Measurements from ENCODE around the gene CSGALNACT2. TPM values are rescaled to one million over a fixed set of nuclear protein-coding genes. Genes with fewer than 3 reads are reported as not detected.

The CSGALNACT2 gene
- total and polyA plus RNA-seq, 2 experiments from 2014 or later: 17.4 to 27.8 TPM

DNA sequence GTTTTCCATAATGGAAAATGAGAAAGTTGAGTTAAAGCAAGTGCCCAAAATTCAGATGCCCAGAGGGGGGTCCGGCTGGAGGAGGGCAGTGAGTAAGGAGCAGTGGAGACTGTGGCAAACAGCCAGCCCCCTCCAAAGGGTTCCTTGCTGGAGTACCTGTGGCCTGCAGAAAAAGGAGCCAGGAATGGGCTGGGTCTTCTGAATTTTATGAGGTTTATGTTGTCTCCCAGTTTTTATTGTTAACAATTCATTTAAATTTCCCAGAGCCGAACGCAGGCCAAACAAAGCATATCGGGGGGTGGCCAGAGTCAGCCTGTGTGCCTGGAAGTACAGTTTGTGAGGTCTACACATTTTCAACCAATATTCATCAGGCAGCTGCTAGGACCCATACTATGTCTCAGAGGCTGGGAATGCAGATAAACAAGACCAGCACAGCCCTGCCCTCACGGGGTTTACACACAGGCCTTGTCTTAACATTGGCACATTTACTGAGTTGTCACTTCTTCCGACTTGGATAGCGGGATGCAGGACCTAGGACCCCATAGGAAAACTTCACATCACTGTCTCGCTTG, 12.9 kb upstream of the CSGALNACT2 start:
- Histone ChIP-seq H3K9me3 (ENCODE audit: low read depth) (no peaks in the 10 kb centered on the region), H3K79me2 (ENCODE audit: insufficient read depth) (no peaks in the 10 kb centered on the region), H3K27me3 (replicated peaks; ENCODE audit: insufficient read depth) (no peaks in the 10 kb centered on the region; the same call in 1 of the 2 replicates), H3K36me3 (ENCODE audit: low read depth) (no peaks in the 10 kb centered on the region), H2AFZ (no peak overlapping the region), H3K9ac (no peak overlapping the region), H3K4me2 (ENCODE audit: unreplicated experiment) (no peak overlapping the region), H3K9me2 (ENCODE audit: insufficient read depth) (no peaks in the 10 kb centered on the region), H3K4me1 (ENCODE audit: insufficient read depth) (peaks cover 16% of the 10 kb centered on the region), H3K27ac (no peak overlapping the region), H3K4me3 (no peak overlapping the region), H3F3A (ENCODE audit: insufficient read depth) (peaks cover 9% of the 10 kb centered on the region), H4K20me1 (ENCODE audit: insufficient read depth) (no peaks in the 10 kb centered on the region)
- TF ChIP-seq EZH2phosphoT487 (IDR thresholded peaks at IDR 0.05; ENCODE audit: insufficient read depth, low read depth): no peak
- TF ChIP-seq EZH2 (IDR thresholded peaks at IDR 0.05; ENCODE audit: insufficient read depth, poor library complexity, severe bottlenecking): no peak
- no peak for DNase-seq
- 84% methylated on average over 8 of the region's 8 CpGs for WGBS, 2 experiments (ENCODE audit: low coverage in 1 of 2, low lambda C conversion rate in 2 of 2, missing lambda C conversion rate in 2 of 2)
- in situ Hi-C loops (cut with MboI): no loop called here

DNA sequence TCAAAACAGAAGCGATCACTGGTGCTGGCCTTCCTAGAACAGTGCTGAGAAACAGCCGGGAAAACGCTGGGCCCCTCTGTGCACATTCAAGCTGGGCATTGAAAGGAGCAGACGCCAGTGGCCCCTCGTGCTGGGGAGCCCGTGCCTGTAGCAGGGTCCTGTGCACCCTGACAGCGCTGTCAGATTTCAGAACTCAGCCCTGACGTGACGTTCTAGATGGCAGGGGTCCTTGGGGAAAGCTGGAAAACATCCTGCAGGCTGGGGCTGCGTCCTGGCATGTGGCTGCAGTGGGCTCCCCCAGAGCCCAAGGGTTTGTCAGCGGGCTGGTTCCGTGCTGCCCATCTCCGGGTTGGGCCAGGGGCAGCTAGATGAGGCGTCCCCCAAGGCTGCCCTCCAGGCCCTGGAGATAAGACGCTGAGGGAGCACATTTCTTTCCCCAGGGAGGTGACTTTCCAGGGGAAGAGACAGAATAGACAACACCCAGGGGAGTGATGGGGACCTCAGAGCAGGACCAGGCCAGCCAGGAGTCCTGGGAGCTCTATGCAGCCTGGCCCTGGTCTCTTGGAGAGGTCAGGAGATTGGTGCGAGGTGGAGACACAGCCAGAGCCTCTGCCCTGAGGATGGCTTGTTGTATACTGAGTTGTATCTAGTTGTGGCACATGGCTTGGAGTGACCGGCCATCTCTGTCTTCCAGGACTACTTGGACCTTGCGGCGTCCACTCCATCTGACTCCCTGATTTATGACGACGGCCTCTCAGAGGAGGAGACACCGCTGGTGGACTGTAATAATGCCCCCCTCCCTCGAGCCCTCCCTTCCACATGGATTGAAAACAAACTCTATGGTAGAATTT, 12.1 kb upstream of the CSGALNACT2 start:
- Histone ChIP-seq H4K20me1 (ENCODE audit: insufficient read depth) (no peaks in the 10 kb centered on the region), H3K36me3 (ENCODE audit: low read depth) (no peaks in the 10 kb centered on the region), H3K4me1 (ENCODE audit: insufficient read depth) (peaks cover 16% of the 10 kb centered on the region), H3F3A (ENCODE audit: insufficient read depth) (peaks cover 11% of the 10 kb centered on the region), H3K79me2 (ENCODE audit: insufficient read depth) (no peaks in the 10 kb centered on the region), H3K9ac (no peak overlapping the region), H3K9me2 (ENCODE audit: insufficient read depth) (no peaks in the 10 kb centered on the region), H3K4me2 (ENCODE audit: unreplicated experiment) (no peak overlapping the region), H3K9me3 (ENCODE audit: low read depth) (no peaks in the 10 kb centered on the region), H3K27ac (no peak overlapping the region), H2AFZ (no peak overlapping the region), H3K4me3 (no peak overlapping the region), H3K27me3 (replicated peaks; ENCODE audit: insufficient read depth) (no peaks in the 10 kb centered on the region; the same call in 1 of the 2 replicates)
- in situ Hi-C loops (cut with MboI): no loop called here
- 87% methylated on average over 23 of the region's 23 CpGs for WGBS, 2 experiments (ENCODE audit: low coverage in 1 of 2, low lambda C conversion rate in 2 of 2, missing lambda C conversion rate in 2 of 2)
- DNase-seq: no peak
- no peak for TF ChIP-seq EZH2 (IDR thresholded peaks at IDR 0.05; ENCODE audit: insufficient read depth, poor library complexity, severe bottlenecking)
- TF ChIP-seq EZH2phosphoT487 (IDR thresholded peaks at IDR 0.05; ENCODE audit: insufficient read depth, low read depth): no peak

DNA sequence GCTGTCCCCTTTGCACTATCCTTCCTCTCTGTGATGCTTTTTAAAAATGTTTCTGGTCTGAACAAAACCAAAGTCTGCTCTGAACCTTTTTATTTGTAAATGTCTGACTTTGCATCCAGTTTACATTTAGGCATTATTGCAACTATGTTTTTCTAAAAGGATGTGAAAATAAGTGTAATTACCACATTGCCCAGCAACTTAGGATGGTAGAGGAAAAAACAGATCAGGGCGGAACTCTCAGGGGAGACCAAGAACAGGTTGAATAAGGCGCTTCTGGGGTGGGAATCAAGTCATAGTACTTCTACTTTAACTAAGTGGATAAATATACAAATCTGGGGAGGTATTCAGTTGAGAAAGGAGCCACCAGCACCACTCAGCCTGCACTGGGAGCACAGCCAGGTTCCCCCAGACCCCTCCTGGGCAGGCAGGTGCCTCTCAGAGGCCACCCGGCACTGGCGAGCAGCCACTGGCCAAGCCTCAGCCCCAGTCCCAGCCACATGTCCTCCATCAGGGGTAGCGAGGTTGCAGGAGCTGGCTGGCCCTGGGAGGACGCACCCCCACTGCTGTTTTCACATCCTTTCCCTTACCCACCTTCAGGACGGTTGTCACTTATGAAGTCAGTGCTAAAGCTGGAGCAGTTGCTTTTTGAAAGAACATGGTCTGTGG, 11.4 kb upstream of the CSGALNACT2 start:
- Histone ChIP-seq H3K36me3 (ENCODE audit: low read depth) (no peaks in the 10 kb centered on the region), H3K4me3 (no peak overlapping the region), H3K9ac (no peak overlapping the region), H2AFZ (no peak overlapping the region), H3K9me3 (ENCODE audit: low read depth) (no peaks in the 10 kb centered on the region), H3K9me2 (ENCODE audit: insufficient read depth) (no peaks in the 10 kb centered on the region), H3K27ac (no peak overlapping the region), H3K4me2 (ENCODE audit: unreplicated experiment) (no peak overlapping the region), H3K79me2 (ENCODE audit: insufficient read depth) (no peaks in the 10 kb centered on the region), H3K4me1 (ENCODE audit: insufficient read depth) (peaks cover 16% of the 10 kb centered on the region), H3F3A (ENCODE audit: insufficient read depth) (peaks cover 11% of the 10 kb centered on the region), H4K20me1 (ENCODE audit: insufficient read depth) (no peaks in the 10 kb centered on the region), H3K27me3 (replicated peaks; ENCODE audit: insufficient read depth) (no peaks in the 10 kb centered on the region; the same call in 1 of the 2 replicates)
- DNase-seq: no peak
- in situ Hi-C loops (cut with MboI): no loop called here
- 65 to 68% methylated on average over 7 of the region's 7 CpGs for WGBS, 2 experiments (ENCODE audit: low coverage in 1 of 2, low lambda C conversion rate in 2 of 2, missing lambda C conversion rate in 2 of 2)
- TF ChIP-seq EZH2 (IDR thresholded peaks at IDR 0.05; ENCODE audit: insufficient read depth, poor library complexity, severe bottlenecking): no peak
- no peak for TF ChIP-seq EZH2phosphoT487 (IDR thresholded peaks at IDR 0.05; ENCODE audit: insufficient read depth, low read depth)

DNA sequence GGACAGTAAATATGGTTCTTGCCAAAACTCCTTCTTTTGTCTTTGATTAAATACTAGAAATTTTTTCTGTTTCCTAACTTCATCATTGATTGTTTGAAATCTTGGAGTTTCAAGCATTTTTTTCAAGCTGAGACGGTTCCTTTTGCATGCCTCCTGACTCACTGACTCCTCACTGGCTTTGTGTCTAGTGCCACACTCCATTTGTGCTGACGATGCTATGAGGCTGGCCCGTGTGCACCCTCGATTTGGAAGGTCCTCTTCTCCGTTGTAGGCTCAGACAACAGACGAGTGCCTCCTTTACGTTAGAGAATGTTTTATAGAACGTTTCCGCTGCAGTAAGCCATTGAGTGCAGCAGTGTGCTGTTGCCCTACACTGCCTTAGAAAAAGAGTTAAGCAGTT, 10.8 kb upstream of the CSGALNACT2 start:
- no peaks in the 10 kb centered on the region for H3K79me2 ChIP-seq (ENCODE audit: insufficient read depth)
- H3K4me2 ChIP-seq (ENCODE audit: unreplicated experiment): no peak overlapping the region
- H3K9ac ChIP-seq: no peak overlapping the region
- TF ChIP-seq EZH2phosphoT487 (IDR thresholded peaks at IDR 0.05; ENCODE audit: insufficient read depth, low read depth): no peak
- no peak for TF ChIP-seq EZH2 (IDR thresholded peaks at IDR 0.05; ENCODE audit: insufficient read depth, poor library complexity, severe bottlenecking)
- H3K36me3 ChIP-seq (ENCODE audit: low read depth): no peaks in the 10 kb centered on the region
- H3K27me3 ChIP-seq (replicated peaks; ENCODE audit: insufficient read depth): no peaks in the 10 kb centered on the region; the same call in 1 of the 2 replicates
- H3K9me3 ChIP-seq (ENCODE audit: low read depth): no peaks in the 10 kb centered on the region
- peak; percentile 72 for DNase-seq
- H3K4me1 ChIP-seq (ENCODE audit: insufficient read depth): peaks cover 16% of the 10 kb centered on the region
- H3F3A ChIP-seq (ENCODE audit: insufficient read depth): peaks cover 11% of the 10 kb centered on the region
- H3K27ac ChIP-seq: no peak overlapping the region
- in situ Hi-C loops (cut with MboI): no loop called here
- no peak overlapping the region for H3K4me3 ChIP-seq
- WGBS, 2 experiments (ENCODE audit: low coverage in 1 of 2, low lambda C conversion rate in 2 of 2, missing lambda C conversion rate in 2 of 2): 20 to 21% methylated on average over 9 of the region's 9 CpGs
- H4K20me1 ChIP-seq (ENCODE audit: insufficient read depth): no peaks in the 10 kb centered on the region
- no peak overlapping the region for H2AFZ ChIP-seq
- H3K9me2 ChIP-seq (ENCODE audit: insufficient read depth): no peaks in the 10 kb centered on the region

Measured in GM23248 (cell line).